Measurements from ENCODE around the gene ELMO1. TPM values are rescaled to one million over a fixed set of nuclear protein-coding genes. Genes with fewer than 3 reads are reported as not detected.

ELMO1 gene
- polyA plus RNA-seq, 2 of the 4 experiments (the other 2 are of a cell fraction), result 2.3 to 6.1 TPM

DNA sequence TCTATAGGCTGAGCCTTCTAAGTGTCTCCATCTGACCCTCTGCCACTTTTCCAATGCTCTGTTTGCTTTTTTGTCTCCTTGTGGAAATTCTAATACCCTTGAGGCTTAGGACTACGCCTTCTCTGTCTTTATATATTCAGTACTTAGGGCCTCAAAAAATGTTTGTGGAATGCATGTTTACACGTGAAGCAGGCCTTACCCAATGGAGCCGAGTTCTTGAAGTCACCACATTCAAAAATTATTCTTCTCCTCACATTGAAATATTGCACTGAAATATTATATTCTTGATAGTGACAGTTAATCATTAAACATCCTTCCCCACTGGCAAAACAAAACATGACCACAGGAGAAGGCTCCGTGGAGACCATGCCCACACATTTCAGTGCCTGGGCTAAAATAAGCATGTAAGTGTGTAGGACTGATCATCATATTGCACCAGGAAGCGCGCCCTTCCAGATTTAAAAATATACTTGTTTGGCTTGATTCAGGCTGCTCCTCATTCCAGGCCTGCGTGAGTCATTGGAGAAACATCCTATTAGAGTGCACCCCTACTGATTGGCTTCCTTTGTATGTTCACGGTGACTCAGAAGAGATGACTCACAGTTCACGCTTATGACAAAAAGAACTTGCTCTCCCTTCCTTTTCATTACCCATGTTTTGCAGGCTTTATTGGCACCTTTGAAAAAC lies 416.9 kb downstream of the ELMO1 start (continued):
- TF ChIP-seq MYC (IDR thresholded peaks at IDR 0.05; ENCODE audit: borderline replicate concordance, low read length) (0 out of 2 replicates have a peak, but pooled peaks have one; percentile 30), EHF (CRISPR knock-in tag; IDR thresholded peaks at IDR 0.05) (peak; percentile 86), RFX5 (IDR thresholded peaks at IDR 0.05) (no peak), CBX8 (IDR thresholded peaks at IDR 0.05) (no peak), FOSL2 (IDR thresholded peaks at IDR 0.05) (peak; percentile 100), FOSL2 (CRISPR knock-in tag; IDR thresholded peaks at IDR 0.05) (peak; percentile 100), FOSB (CRISPR knock-in tag; IDR thresholded peaks at IDR 0.05) (no peak), HOXA7 (CRISPR knock-in tag; IDR thresholded peaks at IDR 0.05) (no peak), RAD21 (conservative IDR thresholded peaks at IDR 0.05 in 1 of 2, IDR thresholded peaks at IDR 0.05 in 1 of 2) (peak; percentile 15 to 36; a peak in 1 of 5 replicates), CEBPB (IDR thresholded peaks at IDR 0.05) (peak in 1 of 2 experiments; percentile 43; a peak in 1 of 4 replicates), HDAC2 (IDR thresholded peaks at IDR 0.05) (no peak), NFE2L2 (conservative IDR thresholded peaks at IDR 0.05; ENCODE audit: low read length) (no peak), MAFK (IDR thresholded peaks at IDR 0.05; ENCODE audit: partially characterized antibody) (peak; percentile 12), HOXB5 (CRISPR knock-in tag; IDR thresholded peaks at IDR 0.05) (0 out of 2 replicates have a peak, but pooled peaks have one; percentile 22), TP53 (CRISPR knock-in tag; IDR thresholded peaks at IDR 0.05) (no peak), EP300 (IDR thresholded peaks at IDR 0.05) (peak in 1 of 2 experiments; percentile 21; a peak in 1 of 5 replicates), POLR2A (IDR thresholded peaks at IDR 0.05; ENCODE audit: low read length) (no peak)
- TF ChIP-seq, protein P1, sequence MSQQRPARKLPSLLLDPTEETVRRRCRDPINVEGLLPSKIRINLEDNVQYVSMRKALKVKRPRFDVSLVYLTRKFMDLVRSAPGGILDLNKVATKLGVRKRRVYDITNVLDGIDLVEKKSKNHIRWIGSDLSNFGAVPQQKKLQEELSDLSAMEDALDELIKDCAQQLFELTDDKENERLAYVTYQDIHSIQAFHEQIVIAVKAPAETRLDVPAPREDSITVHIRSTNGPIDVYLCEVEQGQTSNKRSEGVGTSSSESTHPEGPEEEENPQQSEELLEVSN (IDR thresholded peaks at IDR 0.05; ENCODE audit: borderline replicate concordance, low read depth), result peak; percentile 27; the same call in 1 of the 2 replicates

DNA sequence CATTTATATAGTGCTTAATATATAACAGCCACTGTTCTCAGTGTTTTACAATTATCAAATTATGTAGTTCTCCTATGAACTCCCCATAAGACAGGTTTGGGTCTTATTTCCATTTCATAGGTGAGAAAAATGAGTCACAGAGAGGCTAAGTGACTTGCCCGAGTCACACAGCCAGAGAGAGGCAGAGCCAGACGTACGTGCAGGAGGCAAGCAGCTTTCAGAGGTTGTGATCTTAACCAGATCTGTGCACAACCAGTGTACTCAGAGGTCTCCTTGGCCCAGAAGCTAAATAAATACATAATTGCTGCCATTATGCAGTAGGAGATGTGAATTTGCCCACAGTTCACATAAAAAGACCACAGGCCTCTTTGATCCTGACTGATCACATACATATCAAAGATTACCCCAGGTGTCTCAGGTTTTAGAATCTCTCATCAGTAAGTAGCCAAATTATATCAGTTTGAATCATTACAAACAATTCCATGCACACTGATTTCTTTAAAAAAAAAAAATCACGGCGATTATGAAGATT lies 419.7 kb downstream of the ELMO1 start:
- no peak overlapping the region for H3K4me2 ChIP-seq
- WGBS (ENCODE audit: missing lambda C conversion rate), result 79% methylated on average over 5 of the region's 5 CpGs

More for the DNA sequence above, 419.7 kb downstream of the ELMO1 start:
- H3K4me3 ChIP-seq, result no peak overlapping the region
- ATAC-seq, result no peak
- peaks cover 19% of the 10 kb centered on the region for H3K4me1 ChIP-seq
- TF ChIP-seq ZNF302 (CRISPR knock-in tag; IDR thresholded peaks at IDR 0.05) (no peak), PHF8 (IDR thresholded peaks at IDR 0.05; ENCODE audit: borderline replicate concordance, low read depth) (no peak), NFE2L2 (conservative IDR thresholded peaks at IDR 0.05; ENCODE audit: low read length) (no peak), SREBF2 (IDR thresholded peaks at IDR 0.05) (no peak), KDM1A (IDR thresholded peaks at IDR 0.05; ENCODE audit: low read depth) (no peak), ESRRA (IDR thresholded peaks at IDR 0.05; ENCODE audit: borderline replicate concordance, low read length) (no peak), SMC3 (IDR thresholded peaks at IDR 0.05) (no peak), NPAS2 (CRISPR knock-in tag; IDR thresholded peaks at IDR 0.05; ENCODE audit: borderline replicate concordance) (no peak), GATA3 (IDR thresholded peaks at IDR 0.05; ENCODE audit: borderline replicate concordance) (no peak), HOXB13 (CRISPR knock-in tag; IDR thresholded peaks at IDR 0.05; ENCODE audit: low read depth) (no peak), MAZ (IDR thresholded peaks at IDR 0.05; ENCODE audit: borderline replicate concordance, low read depth, low read length) (no peak), RFX5 (IDR thresholded peaks at IDR 0.05) (no peak), POLR2A (IDR thresholded peaks at IDR 0.05; ENCODE audit: low read length) (no peak), CHD4 (IDR thresholded peaks at IDR 0.05; ENCODE audit: borderline replicate concordance) (no peak), CEBPB (IDR thresholded peaks at IDR 0.05) (no peak), FOSL2 (IDR thresholded peaks at IDR 0.05) (no peak), FOSL2 (CRISPR knock-in tag; IDR thresholded peaks at IDR 0.05) (no peak), RNF2 (IDR thresholded peaks at IDR 0.05; ENCODE audit: borderline replicate concordance, low read depth) (no peak), RCOR1 (IDR thresholded peaks at IDR 0.05; ENCODE audit: low read depth, low read length) (no peak), CBX8 (IDR thresholded peaks at IDR 0.05) (no peak)
- TF ChIP-seq, protein P1 (IDR thresholded peaks at IDR 0.05; ENCODE audit: borderline replicate concordance, low read depth), result no peak
- FAIRE-seq, result no peak
- no peak for DNase-seq (ENCODE audit: low read depth in 1 of 2, low spot score in 1 of 2)
- 0 out of 6 replicates have a peak overlapping the region, but pooled peaks of 1 of the 2 experiments have one; percentile 19 for H3K27ac ChIP-seq
- no peaks in the 10 kb centered on the region for H3K9me3 ChIP-seq
- ChIA-PET CTCF (no interaction called here), POLR2A (no interaction called here)

Measured in A549 (cell line).